Gastroesophageal sphincter (tissue), 4 donors: Measurements from ENCODE around the gene LPP. TPM values are rescaled to one million over a fixed set of nuclear protein-coding genes. Genes with fewer than 3 reads are reported as not detected.

Source experiments
- ATAC-seq: fragments of 150-250 bp; one replicate; pipeline ENCODE4 v1.9.1; 2016; ENCODE audit warnings: mild to moderate bottlenecking, moderate library complexity
- H3K27ac ChIP-seq, 4 donors: fragments of 200-600 bp; sonication (generic) in 3 of 4; 1 replicate in 3 of 4; 2 replicates in 1 of 4; pipeline ENCODE4 v1.5.1; 2016 to 2019
- H3K27me3 ChIP-seq: fragments of 200-600 bp; sonication (generic); one replicate; pipeline ENCODE4 v1.5.1; 2019
- H3K36me3 ChIP-seq, 2 donors: fragments of 200-600 bp; sonication (generic); one replicate each; pipeline ENCODE4 v1.5.1; 2019; ENCODE audit warnings: control low read depth in 1 of 2
- H3K4me1 ChIP-seq, 3 donors: fragments of 200-600 bp; sonication (generic); 1 replicate in 2 of 3; 2 replicates in 1 of 3; pipeline ENCODE4 v1.5.1; 2016 to 2019; ENCODE audit warnings: control low read depth in 2 of 3
- H3K4me3 ChIP-seq, 2 donors: fragments of 200-600 bp; sonication (generic); one replicate each; pipeline ENCODE4 v1.5.1; 2019; ENCODE audit warnings: mild to moderate bottlenecking in 1 of 2, moderate library complexity in 1 of 2
- H3K9me3 ChIP-seq, 3 donors: fragments of 200-600 bp; sonication (generic); one replicate each; pipeline ENCODE4 v1.5.1; 2017 to 2019; ENCODE audit warnings: control low read depth in 2 of 3
- CTCF ChIP-seq, 4 experiments: fragments of 200-600 bp in 2 of 4; fragments of 450-650 bp in 2 of 4; sonication (generic) in 1 of 4; IDR thresholded peaks; one replicate each; pipeline ENCODE4 v1.5.1; 2017 to 2019; ENCODE audit warnings: antibody characterized with exemption in 4 of 4, mild to moderate bottlenecking in 2 of 4, moderate library complexity in 2 of 4
- EP300 ChIP-seq: sonication (generic); formaldehyde crosslinking; IDR thresholded peaks from one replicate; pipeline ENCODE4 v1.6.1; 2017; ENCODE audit warnings: antibody characterized with exemption, mild to moderate bottlenecking
- POLR2A ChIP-seq, 2 donors: fragments of 450-650 bp; IDR thresholded peaks; one replicate each; pipeline ENCODE4 v1.6.1; 2017; ENCODE audit warnings: antibody characterized with exemption in 2 of 2, mild to moderate bottlenecking in 2 of 2, moderate library complexity in 1 of 2
- POLR2AphosphoS5 ChIP-seq: sonication (generic); formaldehyde crosslinking; IDR thresholded peaks from one replicate; pipeline ENCODE4 v1.6.1; 2017; ENCODE audit warnings: antibody characterized with exemption
- WGBS, 2 donors: methylation state at CpG; one replicate each; pipeline ENCODE4 v1.1.5; 2018; ENCODE audit warnings: low coverage in 1 of 2; 5-methylcytosine and 5-hydroxymethylcytosine counted together
- total RNA-seq, 4 donors: library from RNA; depleted of rRNA; stranded (reverse); fragments of >200 nt; gene quantifications; one replicate each; pipeline ENCODE4 v1.1.0, GENCODE V29; 2016

Gene LPP
- total RNA-seq, 4 donors from 2014 or later = 1,243 to 2,297 (median 2,164) TPM

- no peak for ATAC-seq
- Histone ChIP-seq H3K4me3 (no peak overlapping the region), H3K27ac (no peak overlapping the region), H3K9me3 (no peaks in the 10 kb centered on the region), H3K36me3 (no peaks in the 10 kb centered on the region), H3K4me1 (no peaks in the 10 kb centered on the region), H3K27me3 (no peaks in the 10 kb centered on the region)
- 89 to 94% methylated on average over 2 of the region's 2 CpGs for WGBS, 2 donors
- TF ChIP-seq EP300 (no peak), CTCF (IDR thresholded peaks at IDR 0.05) (no peak), POLR2AphosphoS5 (no peak), POLR2A (IDR thresholded peaks at IDR 0.05) (no peak)
Measured at GRCh38 chr3:188923671-188924070, 769.7 kb downstream of the LPP start.

- ATAC-seq = no peak
- H3K4me3 ChIP-seq = no peak overlapping the region
- no peak overlapping the region for H3K27ac ChIP-seq
- H3K9me3 ChIP-seq = no peaks in the 10 kb centered on the region
- WGBS, 2 donors = 70 to 100% methylated on average over 2 of the region's 12 CpGs
- no peaks in the 10 kb centered on the region for H3K36me3 ChIP-seq
- H3K27me3 ChIP-seq = no peaks in the 10 kb centered on the region
- no peak for TF ChIP-seq POLR2A (IDR thresholded peaks at IDR 0.05)
- no peak for TF ChIP-seq POLR2AphosphoS5
- TF ChIP-seq CTCF (IDR thresholded peaks at IDR 0.05) = no peak
- TF ChIP-seq EP300 = no peak
- no peaks in the 10 kb centered on the region for H3K4me1 ChIP-seq
Measured at GRCh38 chr3:188925376-188925775, 771.4 kb downstream of the LPP start.

- ATAC-seq = no peak
- H3K27me3 ChIP-seq = no peaks in the 10 kb centered on the region
- H3K4me1 ChIP-seq = no peaks in the 10 kb centered on the region
- no peak overlapping the region for H3K4me3 ChIP-seq
- TF ChIP-seq EP300 (no peak), POLR2AphosphoS5 (no peak), POLR2A (IDR thresholded peaks at IDR 0.05) (no peak), CTCF (IDR thresholded peaks at IDR 0.05) (no peak)
- WGBS, 2 donors = 86 to 100% methylated on average over 3 to 4 of the region's 4 CpGs
- no peak overlapping the region for H3K27ac ChIP-seq
- no peaks in the 10 kb centered on the region for H3K9me3 ChIP-seq
- H3K36me3 ChIP-seq = no peaks in the 10 kb centered on the region
Measured at GRCh38 chr3:188926111-188926510, 772.2 kb downstream of the LPP start.

- no peak for ATAC-seq
- 89 to 90% methylated on average over 6 of the region's 9 CpGs for WGBS, 2 donors
- no peak for TF ChIP-seq POLR2A (IDR thresholded peaks at IDR 0.05)
- TF ChIP-seq EP300 = no peak
- no peak for TF ChIP-seq CTCF (IDR thresholded peaks at IDR 0.05)
- no peak for TF ChIP-seq POLR2AphosphoS5
- Histone ChIP-seq H3K9me3 (no peaks in the 10 kb centered on the region), H3K27ac (no peak overlapping the region), H3K27me3 (no peaks in the 10 kb centered on the region), H3K4me1 (no peaks in the 10 kb centered on the region), H3K36me3 (no peaks in the 10 kb centered on the region), H3K4me3 (no peak overlapping the region)
Measured at GRCh38 chr3:188926741-188927511, 773.0 kb downstream of the LPP start.

- TF ChIP-seq CTCF (IDR thresholded peaks at IDR 0.05) (no peak), POLR2AphosphoS5 (no peak), POLR2A (IDR thresholded peaks at IDR 0.05) (no peak), EP300 (no peak)
- Histone ChIP-seq H3K4me1 (no peaks in the 10 kb centered on the region), H3K27ac (no peak overlapping the region), H3K36me3 (no peaks in the 10 kb centered on the region), H3K9me3 (no peaks in the 10 kb centered on the region), H3K27me3 (no peaks in the 10 kb centered on the region), H3K4me3 (no peak overlapping the region)
- no peak for ATAC-seq
Measured at GRCh38 chr3:188927971-188928370, 774.0 kb downstream of the LPP start.
